GM15510 (cell line): ENCODE data around the gene EVX2.

Experiments
- POLR2A ChIP-seq: IDR thresholded peaks from 3 replicates; pipeline ENCODE4 v1.6.1; 2011; ENCODE audit warnings: borderline replicate concordance; ENCODE audit not compliant: insufficient read length; ENCODE audit errors: extremely low read depth

The EVX2 gene

GRCh38 chr2:176083796-176084261 is at the start of gene EVX2:
TSS of gene EVX2 (minus strand) at chr2:176083962. CDS start at chr2:176083776, 186 bp downstream.
- no peak for TF ChIP-seq POLR2A

- no peak for TF ChIP-seq POLR2A
Measured at GRCh38 chr2:176133389-176133788, 49.6 kb upstream of the EVX2 start.

- TF ChIP-seq POLR2A = no peak
Measured at GRCh38 chr2:176132205-176133171, 48.7 kb upstream of the EVX2 start.

- TF ChIP-seq POLR2A = no peak
Measured at GRCh38 chr2:176131848-176132158, 48.0 kb upstream of the EVX2 start.

- no peak for TF ChIP-seq POLR2A
Measured at GRCh38 chr2:176130957-176131847, 47.4 kb upstream of the EVX2 start.

GRCh38 chr2:176130147-176130956 is 46.6 kb upstream of the EVX2 start:
- no peak for TF ChIP-seq POLR2A

- no peak for TF ChIP-seq POLR2A
Measured at GRCh38 chr2:176129813-176130146, 46.0 kb upstream of the EVX2 start.

GRCh38 chr2:176128982-176129796 is 45.4 kb upstream of the EVX2 start, which contains the start of gene HOXD8:
TSS of gene HOXD8 (plus strand) at chr2:176129705. CDS start at chr2:176130367, 662 bp downstream.
- TF ChIP-seq POLR2A = no peak

- no peak for TF ChIP-seq POLR2A
Measured at GRCh38 chr2:176128172-176128981, 44.6 kb upstream of the EVX2 start.

GRCh38 chr2:176127774-176128072 is 44.0 kb upstream of the EVX2 start:
- no peak for TF ChIP-seq POLR2A

GRCh38 chr2:176126929-176127773 is 43.4 kb upstream of the EVX2 start:
- no peak for TF ChIP-seq POLR2A

- TF ChIP-seq POLR2A = no peak
Measured at GRCh38 chr2:176125772-176126054, 42.0 kb upstream of the EVX2 start.
